SW 1271 (cell line): ENCODE results near the gene CEMP1.

ENCODE experiments used
- DNase-seq, 2 experiments: peaks; one replicate each; lab custom pipeline; 2025; lab: John Stamatoyannopoulos, UW

CEMP1 gene

DNA sequence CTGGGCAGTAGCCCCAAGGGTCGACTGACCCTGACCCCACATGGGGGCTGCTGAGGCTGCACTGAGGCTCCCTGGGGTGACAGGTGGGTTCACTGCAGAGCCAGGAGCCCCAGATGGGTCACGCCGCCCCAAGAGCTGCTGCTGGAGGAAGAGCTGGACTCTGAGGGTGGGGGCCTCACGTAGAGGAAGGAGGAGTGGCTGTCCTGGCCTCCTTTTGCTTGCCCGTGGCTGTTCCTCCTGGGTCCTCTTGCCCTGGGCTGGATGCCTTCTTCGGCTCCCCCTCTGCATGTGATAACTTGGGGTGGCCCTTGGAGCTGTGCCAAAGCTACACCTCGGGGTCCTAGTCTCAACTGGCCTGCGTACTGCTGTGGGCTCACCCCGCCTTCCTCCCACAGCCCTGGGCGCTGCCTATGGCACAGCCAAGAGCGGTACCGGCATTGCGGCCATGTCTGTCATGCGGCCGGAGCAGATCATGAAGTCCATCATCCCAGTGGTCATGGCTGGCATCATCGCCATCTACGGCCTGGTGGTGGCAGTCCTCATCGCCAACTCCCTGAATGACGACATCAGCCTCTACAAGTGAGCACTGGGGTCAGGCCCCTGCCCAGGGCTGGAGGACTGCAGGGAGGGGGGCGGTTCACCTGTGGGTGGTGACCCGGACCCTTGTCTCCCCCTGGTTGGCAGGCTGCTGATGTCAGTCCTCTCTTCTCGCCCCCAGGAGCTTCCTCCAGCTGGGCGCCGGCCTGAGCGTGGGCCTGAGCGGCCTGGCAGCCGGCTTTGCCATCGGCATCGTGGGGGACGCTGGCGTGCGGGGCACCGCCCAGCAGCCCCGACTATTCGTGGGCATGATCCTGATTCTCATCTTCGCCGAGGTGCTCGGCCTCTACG is 12.1 kb downstream of the CEMP1 start:
- no peak for DNase-seq

DNA sequence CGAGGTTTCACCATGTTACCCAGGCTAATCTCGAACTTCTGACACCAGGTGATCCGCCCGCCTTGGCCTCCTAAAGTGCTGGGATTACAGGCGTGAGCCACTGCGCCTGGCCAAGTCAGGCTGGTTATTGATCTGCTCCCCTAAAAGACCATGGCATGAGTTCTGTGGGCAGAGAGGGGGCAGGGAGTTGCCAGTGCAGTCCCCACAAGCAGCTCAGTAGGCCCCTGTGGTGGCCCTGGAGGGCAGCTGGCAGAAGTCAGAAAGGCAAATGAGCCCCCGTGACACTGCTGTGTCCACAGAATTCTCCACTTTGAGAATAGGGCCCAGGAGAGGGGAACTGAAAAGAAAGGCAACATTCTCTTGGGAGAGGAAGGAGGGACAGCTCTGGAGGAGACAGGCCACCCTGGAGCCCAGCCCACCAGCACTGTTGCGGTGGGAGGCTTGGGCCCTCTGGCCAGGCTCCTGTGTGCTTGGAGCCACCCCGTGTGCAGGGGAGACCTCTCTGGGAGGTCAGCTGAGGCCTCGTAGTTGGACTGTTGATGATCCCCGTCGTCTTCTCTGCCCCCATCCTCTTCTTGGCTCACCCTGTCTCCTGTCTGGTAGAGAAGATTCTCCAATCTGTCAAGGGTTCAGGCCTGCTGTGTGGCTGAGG is 13.1 kb downstream of the CEMP1 start:
- no peak for DNase-seq

DNA sequence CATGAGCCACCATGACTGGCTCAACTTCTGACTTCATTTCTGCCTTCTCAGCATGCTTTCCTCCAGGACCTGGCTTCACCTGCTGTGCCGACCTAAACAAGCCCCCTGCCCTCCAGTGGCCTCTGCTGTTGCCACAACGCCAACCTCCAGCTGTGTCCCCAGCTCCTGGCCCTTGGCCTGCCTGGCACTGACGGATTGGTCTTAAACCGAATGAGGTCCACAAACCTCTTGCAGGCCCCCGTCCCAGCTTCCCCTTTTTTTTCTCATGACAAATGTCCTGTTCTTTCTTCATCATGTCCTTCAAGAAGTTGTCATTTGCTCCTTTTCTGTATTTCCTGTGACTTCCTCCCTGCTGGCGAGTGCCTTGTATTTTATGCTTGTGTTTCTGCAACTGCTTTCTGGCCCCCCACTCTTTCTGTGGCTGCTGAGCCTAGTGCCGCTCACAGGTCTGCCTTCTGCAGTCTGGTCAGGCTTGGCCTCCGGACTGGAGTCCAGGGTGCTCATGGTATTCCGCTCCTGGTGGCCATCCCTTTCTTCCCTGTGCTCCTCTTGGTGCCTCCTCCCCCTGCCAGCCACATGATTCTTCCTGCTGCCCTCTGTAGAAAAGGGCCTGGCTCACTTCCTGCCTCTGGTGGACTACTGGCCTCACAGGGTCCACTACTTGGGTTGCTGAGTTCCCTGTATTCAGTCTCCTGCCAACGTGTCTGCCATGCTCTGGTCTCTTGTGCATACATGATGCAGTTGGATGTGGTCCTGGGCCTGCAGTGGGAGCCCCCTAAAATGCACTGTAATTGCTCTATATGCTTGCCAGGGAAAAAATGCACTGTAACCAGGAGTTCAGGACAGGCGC is 14.6 kb downstream of the CEMP1 start:
- DNase-seq: no peak

DNA sequence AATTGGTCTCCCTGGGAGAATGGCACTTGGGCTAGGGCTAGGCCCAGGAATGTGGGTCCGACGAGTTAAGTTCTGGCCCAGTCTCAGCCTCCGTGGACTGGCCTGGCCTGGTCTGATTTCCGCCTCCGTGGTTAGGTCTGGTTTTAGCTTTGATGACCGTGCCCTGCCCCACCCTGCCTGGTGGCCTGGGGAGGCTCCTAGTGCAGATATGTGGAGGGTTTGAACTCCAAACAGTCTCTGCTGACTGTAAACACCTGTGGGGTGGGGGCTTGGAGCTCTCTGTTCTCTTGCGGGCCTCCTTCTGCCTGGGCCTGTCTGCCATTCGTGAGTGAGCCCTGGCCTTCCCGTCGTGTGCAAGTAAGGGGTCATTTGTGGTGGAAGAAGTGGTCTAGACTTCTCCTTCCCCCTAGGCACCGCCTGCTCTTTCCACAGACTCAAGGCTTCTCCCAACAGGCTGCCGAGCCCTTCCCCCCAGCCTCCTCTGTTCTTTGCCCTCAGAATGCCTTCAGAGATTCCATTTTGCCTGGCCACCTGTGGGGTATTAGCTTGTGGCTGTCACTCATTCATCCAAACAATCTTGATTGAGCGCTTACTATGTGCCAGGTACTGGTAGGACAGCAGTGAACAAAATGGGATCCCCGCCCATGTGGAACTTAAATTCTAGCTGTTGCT is 15.9 kb downstream of the CEMP1 start:
- no peak for DNase-seq

DNA sequence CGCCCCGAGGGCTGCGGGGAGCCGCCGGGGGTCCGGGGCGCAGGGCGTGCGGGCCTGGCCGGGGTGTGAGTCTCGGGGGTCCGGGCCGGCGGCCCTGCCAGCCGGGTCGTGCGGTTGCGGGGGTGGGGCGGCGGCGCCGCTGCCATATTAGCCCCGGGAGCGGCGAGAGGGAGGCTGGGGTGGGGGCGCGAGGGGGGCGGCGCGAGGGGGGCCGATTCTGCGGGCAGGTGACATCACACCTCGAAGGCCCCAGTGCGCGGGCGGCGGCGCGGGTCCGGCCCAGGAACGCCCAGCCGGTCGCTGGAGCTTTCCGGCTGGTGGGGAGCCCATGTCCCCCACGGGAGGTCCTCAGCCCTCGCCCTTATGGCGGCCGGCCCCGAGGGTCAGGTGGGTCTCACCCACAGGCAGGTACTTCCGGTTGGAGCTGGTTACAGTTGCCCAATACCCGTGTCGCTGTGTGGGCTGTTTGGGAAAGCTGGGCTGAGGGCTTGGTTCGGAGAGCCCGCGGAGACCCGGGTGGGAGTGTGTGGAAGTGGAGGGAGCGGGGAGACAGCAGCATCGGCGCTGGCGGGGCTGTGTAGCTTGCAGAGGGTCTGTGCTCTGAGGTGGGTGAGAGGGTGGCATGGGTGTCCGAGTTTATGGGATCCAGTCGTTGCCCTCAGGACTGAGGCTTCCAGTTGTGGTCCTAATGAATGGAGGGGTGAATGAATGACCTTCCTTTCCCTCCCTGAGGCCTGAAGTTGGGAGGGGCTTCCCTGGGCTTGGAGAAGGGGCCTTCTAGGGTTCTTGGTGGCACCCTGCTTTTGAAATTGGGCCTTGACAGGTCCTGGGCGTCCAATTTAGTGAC is 16.7 kb downstream of the CEMP1 start:
- no peak for DNase-seq

DNA sequence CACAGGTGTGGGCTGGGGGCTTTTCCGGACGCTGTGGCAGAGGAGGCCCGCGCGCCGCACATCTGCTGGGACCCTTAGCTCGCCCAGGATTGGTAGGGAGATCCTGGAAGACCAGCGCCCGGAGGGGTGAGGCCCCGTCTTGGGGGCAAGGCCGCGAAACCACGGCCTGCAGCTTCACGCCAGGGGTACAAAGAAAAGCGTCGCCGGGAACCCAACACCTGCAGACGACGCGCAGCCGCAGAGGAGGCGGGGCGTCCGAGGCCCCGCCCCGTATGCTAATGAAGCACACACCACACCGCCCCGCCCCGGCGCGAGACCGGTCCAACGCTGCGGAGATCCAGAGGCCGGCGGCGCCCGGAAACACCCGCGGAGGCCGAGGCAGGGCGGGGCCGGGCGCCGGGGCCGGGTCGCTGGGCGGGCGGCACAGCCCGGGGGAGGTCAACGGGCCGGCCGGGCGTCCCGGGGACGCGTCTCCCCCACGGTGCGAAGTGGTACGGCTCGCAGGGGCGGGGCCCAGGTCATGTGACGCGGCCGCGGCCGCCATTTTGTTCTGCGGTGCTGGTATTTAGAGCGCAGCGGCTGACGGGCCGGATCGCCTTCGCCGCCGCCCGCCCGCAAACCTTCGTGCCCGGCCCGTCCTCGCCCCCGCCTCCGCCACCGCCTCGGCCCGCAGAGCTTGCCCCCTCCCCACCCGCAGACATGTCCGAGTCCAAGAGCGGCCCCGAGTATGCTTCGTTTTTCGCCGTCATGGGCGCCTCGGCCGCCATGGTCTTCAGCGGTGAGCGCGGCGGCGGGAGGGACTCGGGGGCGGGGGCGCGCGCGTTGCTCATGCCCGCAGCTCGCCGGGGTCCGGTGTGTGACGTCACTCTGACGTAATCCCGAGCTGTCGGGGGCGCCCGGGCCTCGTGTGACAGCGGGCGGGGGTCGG is 17.5 kb downstream of the CEMP1 start, which contains the start of gene ATP6V0C:
Gene ATP6V0C (plus strand): TSS at position 548 of the 928 bp plus-strand sequence. CDS start 152 bp downstream, at position 700.
- DNase-seq: peak; percentile 44 to 83

DNA sequence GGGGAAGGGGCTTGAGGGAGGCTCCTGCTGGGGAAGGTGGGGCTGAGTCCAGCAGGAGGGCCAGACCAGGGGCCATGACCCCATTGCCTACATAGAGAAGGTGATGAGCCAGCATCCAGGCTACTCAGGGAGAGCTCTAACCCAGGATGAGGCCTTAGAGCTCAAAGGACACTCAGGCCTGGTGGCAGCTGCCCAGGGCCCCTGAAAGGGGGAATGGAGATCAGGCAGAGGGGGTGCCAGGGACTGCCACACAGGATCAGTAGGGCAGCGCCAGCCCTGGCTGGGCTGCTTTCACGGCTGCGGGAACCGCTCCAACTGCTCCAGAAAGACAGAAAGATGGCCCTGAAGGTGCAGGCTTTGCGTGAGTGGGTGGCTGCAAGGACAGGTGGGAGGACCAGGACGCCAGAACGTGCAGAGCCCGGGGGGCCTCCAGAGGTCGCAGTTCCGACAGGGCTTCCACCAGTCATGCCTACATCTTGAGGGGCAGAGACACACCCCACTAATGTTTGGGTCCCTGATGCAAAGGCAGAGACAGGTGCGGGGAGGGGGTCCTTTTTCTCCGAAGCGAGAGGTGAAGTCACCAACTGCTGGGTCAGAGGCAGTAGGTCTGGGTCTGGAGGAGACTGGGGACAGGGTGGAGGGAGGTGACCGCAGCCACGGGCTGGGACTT is 18.3 kb downstream of the CEMP1 start:
- no peak for DNase-seq

DNA sequence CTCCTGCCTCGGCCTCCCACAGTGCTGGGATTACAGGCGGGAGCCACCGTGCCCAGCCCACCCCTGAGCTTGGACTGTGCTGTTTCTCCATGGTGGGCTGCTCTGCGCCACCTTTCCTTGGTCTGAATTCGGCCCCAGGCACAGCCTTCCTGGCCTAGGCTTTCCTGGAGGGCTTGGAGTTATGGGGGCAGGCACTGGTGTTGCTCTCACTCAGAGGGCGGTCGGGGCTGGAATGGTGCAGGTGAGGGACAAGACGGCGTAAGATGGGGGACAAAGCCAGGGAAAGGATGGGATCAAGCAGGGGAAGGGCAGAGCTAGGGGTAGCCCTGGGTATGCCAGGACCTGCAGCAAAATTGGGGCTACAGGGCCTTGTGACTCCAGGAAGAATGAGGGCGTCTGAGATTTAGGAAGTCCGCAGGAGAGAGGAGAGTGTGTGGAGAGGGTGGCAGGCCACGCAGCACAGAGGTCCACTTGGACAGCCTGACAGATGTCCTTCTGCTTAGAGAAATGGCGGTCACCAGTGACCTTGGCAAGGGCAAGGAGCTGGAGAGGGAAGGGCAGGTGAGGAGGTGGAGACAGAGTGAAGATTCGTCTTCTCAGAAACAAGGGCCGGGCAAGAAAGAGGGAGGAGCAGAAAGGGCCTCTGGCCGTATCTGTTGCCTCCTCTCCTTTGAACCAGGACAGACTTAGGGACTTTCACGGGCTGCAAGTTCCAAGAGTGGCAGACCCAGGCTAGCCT is 19.0 kb downstream of the CEMP1 start:
- DNase-seq: no peak

DNA sequence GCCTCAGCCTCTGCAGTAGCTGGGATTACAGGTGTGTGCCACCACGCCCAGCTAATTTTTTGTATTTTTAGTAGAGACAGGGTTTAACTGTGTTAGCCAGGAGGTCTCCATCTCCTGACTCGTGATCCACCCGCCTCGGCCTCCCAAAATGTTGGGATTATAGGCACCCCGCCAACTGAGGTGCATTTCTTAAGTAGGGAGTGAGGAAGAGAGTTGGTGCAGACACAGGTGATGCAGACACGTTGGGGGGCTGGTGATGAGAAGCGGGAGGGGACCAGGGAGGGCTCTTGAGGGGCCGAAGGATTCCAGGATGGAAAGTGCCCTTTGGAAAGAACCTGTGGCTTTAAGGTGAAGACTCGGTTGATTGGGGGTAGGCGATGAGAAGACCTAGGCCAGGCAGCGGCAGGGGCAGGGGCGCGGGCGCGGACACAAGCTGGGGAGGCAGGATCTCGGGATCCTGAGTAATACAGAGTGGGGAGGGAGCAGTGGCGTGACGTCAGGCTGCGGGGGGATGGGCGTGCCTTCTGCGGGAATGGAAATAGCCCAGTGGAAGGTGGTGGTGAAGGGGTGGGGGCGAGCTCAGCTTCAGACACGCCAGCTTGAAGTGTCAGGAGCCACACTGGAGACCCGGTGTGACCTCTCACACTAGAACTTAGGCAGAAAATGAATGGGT is 19.9 kb downstream of the CEMP1 start:
- DNase-seq: no peak

DNA sequence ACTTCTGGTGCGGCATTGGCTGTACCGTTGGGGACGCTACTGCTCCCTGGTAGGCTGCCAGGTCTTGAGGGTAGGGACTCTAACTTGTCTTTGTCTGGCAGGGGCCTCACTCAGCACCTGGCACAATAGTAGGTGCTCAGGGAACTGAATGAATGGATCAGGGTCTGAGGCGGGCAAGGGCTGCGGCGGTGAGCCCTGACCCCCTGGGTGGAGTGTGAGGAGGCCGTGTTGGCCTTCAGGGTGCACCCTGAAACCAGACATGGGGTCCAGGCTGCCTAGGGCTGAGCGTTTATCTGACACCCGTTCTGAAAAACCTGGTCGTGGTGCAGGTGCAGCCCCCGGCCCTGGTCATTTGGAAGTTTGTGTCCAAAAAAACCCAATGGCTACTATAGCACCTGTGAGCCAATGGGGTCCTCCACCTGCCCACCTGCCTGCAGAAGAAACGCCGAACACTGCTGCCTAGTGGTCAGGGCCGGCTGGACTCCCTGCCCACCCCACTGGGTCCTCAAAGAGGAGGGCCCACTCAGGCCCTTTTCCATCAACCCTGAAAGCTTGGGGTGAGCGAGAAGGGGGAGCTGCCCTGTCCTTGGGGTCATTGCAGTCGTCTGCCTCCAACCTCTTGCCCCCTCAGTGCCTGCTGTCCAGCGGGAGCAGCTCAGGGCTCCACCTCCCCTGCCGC is 22.3 kb downstream of the CEMP1 start:
- DNase-seq: no peak

DNA sequence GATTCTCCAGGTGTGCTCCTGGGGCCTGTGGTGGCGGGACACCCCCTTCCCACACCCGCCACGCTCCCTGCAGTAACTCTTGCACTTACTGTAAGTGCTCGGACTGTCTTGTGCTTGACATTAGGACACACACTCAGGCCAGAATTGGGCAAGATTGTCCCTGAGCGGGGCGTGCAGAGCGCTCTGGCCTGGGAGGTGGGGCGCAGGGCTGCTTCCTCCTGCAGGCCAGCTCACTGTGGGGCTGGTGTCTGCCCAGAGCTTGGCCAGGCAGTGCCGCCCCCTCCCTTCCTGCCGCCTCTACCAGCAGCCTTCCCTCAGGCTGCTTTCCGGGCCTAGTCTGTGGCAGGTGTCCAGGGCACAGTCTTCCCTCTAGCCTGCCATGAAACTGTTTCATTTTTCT is 23.5 kb downstream of the CEMP1 start:
- no peak for DNase-seq

DNA sequence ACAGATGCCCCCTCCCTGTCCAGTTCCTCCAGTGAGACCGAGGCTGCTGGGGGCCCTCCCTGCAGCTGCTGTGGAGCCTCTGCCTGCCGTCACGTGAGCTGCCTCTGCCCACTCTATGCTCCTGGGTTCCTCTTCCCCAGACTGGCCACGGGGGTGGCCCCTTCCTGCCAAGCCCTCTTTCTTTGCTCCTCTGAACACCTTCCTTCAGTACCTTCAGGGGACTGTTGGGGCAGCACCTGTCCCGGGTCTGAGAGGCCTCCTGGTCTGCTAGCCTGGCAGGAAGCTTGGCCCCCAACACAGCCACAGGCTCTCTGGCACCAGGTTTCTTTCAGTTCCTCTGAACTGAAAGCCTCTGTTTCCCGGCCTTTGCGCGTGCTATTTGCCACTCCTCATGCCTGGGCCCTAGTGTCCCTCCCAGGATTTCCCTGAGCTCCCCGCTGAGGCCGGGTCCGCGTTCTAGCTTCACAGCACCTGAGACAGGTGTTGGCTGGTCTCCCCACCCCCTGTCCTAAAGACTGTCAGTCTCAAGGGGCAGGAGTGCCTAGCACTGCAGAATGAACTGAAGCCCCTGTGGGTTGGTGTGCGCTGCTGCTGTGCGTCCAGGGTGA is 24.1 kb downstream of the CEMP1 start:
- DNase-seq: no peak

DNA sequence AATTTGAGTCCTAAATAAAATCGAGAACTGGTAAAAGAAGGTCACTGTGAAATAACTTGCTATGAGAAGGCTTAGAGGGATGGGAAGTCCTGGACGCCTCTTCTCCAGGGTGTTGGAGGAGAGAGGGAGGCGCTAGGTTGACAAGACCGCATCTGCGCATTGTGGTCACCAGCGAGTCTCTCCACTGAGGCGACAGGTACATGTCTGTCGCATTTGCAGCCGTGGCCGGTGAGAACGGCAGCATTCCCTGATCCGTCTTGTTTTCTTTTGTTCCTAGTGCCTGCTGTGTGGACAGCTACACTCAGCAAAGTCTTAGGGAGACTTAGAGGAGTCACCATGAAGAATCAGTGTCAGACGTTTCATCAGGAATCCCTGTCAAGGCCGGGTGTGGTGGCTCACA is 25.5 kb downstream of the CEMP1 start:
- no peak for DNase-seq

DNA sequence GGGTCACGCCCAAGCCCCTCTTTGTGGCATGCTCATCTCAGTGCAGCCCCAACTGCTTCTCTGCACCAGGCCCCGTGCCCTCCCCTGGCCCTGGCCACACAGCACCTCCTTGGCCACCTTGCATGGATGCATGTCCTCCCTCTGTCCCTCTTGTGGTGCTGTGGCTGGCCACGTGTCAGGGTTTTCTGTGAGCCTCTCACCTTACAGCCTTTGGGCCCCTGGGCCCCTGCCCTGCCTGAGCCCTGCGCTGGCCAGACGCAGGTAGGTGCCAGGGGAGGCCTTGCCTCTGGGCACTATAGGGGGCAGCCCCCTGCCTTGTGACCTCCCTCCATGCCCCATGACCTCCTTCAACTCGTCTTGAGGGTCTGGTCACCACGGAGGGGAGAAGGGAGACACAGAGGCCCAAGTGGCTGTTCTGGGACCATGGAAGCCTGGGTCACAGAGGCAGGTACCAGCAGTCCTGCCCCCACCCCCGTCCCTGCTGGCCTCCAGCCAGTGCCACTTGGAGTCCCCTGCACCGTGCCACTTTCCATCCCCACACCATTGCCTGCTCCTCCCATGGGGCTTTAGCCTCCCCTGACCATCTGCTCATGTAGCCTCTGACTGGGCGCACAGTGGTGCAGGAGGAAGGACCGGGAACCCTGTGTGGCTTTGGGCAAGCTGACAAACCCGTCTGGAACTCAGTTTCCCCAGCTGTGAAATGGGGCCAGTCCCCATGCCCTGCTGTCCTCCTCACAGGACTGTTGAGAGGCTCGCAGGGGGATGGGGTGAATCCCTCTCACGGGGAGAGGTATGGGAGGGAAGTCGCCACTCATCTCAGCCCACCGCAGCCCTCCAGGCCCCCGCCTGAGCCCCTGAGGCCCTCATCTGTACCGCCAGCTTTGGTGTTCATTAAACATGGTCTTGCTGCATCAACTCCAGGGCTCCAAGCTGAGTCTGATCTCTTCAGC is 29.0 kb downstream of the CEMP1 start:
- no peak for DNase-seq

DNA sequence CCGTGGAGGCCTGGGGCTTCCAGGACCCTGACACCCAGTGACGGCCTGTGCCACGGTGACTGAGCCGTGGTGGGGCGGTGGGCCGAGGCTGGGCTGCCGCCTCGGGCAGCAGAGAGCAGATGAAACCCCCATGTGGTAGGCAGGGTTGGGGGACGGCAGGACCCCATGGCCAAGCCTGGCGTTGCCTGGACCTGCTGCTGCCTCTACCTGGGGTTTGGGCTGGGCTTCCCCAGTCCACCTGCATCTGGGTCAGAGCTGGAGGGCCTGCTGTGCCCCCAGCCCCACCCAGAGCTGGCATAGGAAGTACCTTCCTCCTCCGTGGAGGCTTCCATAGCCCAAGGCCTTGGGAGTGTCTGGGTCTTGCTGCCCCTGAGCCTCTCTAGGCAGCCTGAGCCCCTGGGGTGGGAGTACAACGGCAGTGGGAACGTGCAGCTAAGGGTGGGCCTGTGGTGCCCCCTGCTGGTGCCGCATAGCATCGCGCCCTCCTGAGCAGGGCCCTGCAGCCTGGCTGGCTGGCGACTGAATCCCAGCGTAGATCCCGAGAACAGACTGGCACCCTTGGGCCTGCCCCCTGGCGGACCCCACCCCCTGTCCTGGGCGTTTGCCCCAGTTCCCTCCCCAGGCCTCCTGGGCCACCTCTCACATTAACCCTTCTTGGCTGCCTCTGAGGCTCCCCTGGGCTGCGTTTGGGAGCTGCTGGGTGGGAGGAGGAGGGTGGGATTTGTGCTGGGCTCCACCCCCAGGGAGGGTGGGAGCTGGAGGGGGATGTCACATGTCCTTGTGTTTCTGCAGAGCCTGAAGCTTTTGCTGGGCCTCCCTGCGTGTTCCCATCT is 30.1 kb downstream of the CEMP1 start:
- peak in 1 of 2 experiments; percentile 50 for DNase-seq
